Omental fat pad (tissue), 4 donors: ENCODE measurements around the gene ZNF24. TPM values are rescaled to one million over a fixed set of nuclear protein-coding genes. Genes with fewer than 3 reads are reported as not detected.

ENCODE experiments used
- ATAC-seq: fragments of 150-250 bp; one replicate; pipeline ENCODE4 v1.9.1; 2016; ENCODE audit warnings: mild to moderate bottlenecking, moderate library complexity; ENCODE audit not compliant: low FRiP score
- DNase-seq: peaks from one replicate; pipeline ENCODE4 v3.0.0-alpha.2; 2019; ENCODE audit warnings: low spot score
- total RNA-seq, 4 donors: library from RNA; depleted of rRNA; stranded (reverse); fragments of >200 nt; gene quantifications; one replicate each; pipeline ENCODE4 v1.1.0, GENCODE V29; 2016
- TF ChIP-seq, protein P1 (sequence below), 3 donors: fragments of 450-650 bp; IDR thresholded peaks; one replicate each; pipeline ENCODE4 v1.5.1; 2016 to 2017; ENCODE audit warnings: antibody characterized with exemption in 3 of 3, mild to moderate bottlenecking in 3 of 3, moderate library complexity in 2 of 3

ZNF24 gene
- total RNA-seq, result 10 to 100 TPM; 24.8 to 41.9 (median 30.8) TPM

- TF ChIP-seq, protein P1, sequence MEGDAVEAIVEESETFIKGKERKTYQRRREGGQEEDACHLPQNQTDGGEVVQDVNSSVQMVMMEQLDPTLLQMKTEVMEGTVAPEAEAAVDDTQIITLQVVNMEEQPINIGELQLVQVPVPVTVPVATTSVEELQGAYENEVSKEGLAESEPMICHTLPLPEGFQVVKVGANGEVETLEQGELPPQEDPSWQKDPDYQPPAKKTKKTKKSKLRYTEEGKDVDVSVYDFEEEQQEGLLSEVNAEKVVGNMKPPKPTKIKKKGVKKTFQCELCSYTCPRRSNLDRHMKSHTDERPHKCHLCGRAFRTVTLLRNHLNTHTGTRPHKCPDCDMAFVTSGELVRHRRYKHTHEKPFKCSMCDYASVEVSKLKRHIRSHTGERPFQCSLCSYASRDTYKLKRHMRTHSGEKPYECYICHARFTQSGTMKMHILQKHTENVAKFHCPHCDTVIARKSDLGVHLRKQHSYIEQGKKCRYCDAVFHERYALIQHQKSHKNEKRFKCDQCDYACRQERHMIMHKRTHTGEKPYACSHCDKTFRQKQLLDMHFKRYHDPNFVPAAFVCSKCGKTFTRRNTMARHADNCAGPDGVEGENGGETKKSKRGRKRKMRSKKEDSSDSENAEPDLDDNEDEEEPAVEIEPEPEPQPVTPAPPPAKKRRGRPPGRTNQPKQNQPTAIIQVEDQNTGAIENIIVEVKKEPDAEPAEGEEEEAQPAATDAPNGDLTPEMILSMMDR (IDR thresholded peaks at IDR 0.05), result no peak
- peak; percentile 93 for DNase-seq
- peak; percentile 95 for ATAC-seq
Observed at GRCh38 chr18:35343936-35344735, at the start of gene ZNF24. TSS of gene ZNF24 (minus strand) at chr18:35344420. CDS start at chr18:35340650, 3,770 bp downstream.

GRCh38 chr18:35393716-35394115, 49.5 kb upstream of the ZNF24 start:
- DNase-seq, result no peak
- TF ChIP-seq, protein P1 (IDR thresholded peaks at IDR 0.05), result no peak
- ATAC-seq, result no peak

DNA sequence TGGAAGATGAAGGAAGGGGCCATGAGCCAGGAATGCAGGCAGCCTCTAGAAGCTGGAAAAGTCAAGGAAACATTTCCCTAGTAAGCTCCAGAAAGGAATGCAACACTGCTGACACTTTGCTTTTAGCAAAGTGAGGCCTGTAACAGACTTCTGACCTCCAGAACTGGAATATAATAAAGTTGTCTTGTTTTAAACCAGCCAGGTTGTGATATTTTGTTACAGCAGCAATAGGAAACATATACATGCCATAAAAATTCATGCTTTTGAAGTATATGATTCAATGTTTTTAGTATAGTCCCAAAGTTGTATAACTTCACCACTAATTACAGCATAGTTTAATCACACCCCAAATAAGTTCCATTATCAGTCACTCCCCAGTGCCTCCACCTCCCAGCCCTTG, 48.2 kb upstream of the ZNF24 start:
- DNase-seq (no peak), ATAC-seq (no peak)
- TF ChIP-seq, protein P1 (IDR thresholded peaks at IDR 0.05), result no peak

DNA sequence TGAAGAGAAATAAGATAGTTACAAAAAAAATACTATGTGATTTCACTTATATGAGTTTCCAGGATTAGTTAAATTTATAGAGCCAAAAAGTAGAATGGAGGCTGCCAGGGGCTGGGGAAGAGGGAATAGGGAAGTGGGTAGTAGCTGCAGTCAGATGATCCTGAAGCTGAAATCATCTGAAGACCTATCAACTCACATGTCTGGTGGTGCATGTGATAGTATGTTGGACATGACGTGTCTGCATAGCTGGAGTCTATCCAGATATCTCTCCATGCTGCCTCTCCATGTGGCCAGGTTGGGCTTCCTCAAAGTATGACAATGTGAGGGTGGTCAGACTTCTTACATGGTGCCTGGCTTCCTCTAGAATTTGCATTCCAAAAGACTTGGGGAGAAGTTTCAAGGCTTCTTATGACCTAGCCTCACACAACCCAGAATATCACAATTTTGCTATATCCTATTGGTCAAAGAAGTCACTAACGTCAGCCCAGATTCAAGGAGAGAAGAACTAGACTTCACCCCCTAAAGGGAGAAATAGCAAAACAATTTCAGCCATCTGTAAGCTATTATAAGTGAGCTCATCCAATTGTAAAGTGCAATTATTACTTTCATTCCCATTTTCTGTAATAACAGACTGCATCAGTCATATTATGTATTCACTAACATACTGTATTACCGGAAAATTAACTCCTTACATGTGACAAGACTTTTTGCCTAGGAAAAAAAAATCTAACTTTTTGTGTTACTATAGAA, 46.9 kb upstream of the ZNF24 start:
- ATAC-seq (no peak), DNase-seq (no peak)
- TF ChIP-seq, protein P1 (IDR thresholded peaks at IDR 0.05), result no peak

- ATAC-seq (no peak), DNase-seq (no peak)
- TF ChIP-seq, protein P1 (IDR thresholded peaks at IDR 0.05), result no peak
Observed at GRCh38 chr18:35389095-35389618, 44.9 kb upstream of the ZNF24 start.

GRCh38 chr18:35387152-35387571, 42.9 kb upstream of the ZNF24 start:
- TF ChIP-seq, protein P1 (IDR thresholded peaks at IDR 0.05), result no peak
- ATAC-seq, result peak; percentile 23
- no peak for DNase-seq
